ENCODE results near the gene COL4A1. TPM values are rescaled to one million over a fixed set of nuclear protein-coding genes. Genes with fewer than 3 reads are reported as not detected.
A peak's percentile ranks its signal among the peaks of the same experiment; 100 is the strongest.
"Not testable (repeated sequence)": the region's sequence is repeated elsewhere in the genome, so short reads cannot be mapped to it uniquely, and the experiment has no call there.

Gene COL4A1
- total and polyA plus RNA-seq, 2 donors, result 334 to 1,096 TPM

GRCh38 chr13:110121422-110122083, 185.4 kb downstream of the COL4A1 start:
- Histone ChIP-seq H3K36me3 (ENCODE audit: insufficient read depth) (no peaks in the 10 kb centered on the region), H3K4me1 (ENCODE audit: insufficient read depth) (no peaks in the 10 kb centered on the region), H3K27ac (ENCODE audit: low read depth) (no peak overlapping the region), H3K4me3 (ENCODE audit: low read depth, low read length) (no peak overlapping the region)
- 77% methylated on average over 6 of the region's 6 CpGs for WGBS
- no peak for DNase-seq (ENCODE audit: extremely low spot score)

GRCh38 chr13:110119935-110120905, 186.7 kb downstream of the COL4A1 start:
- H3K4me1 ChIP-seq (ENCODE audit: insufficient read depth), result no peaks in the 10 kb centered on the region
- H3K4me3 ChIP-seq (ENCODE audit: low read depth, low read length), result no peak overlapping the region
- 89% methylated on average over 18 of the region's 18 CpGs for WGBS
- H3K36me3 ChIP-seq (ENCODE audit: insufficient read depth), result no peaks in the 10 kb centered on the region
- no peak overlapping the region for H3K27ac ChIP-seq (ENCODE audit: low read depth)
- no peak for DNase-seq (ENCODE audit: extremely low spot score)

- no peak overlapping the region for H3K4me3 ChIP-seq (ENCODE audit: low read depth, low read length)
- no peak overlapping the region for H3K27ac ChIP-seq (ENCODE audit: low read depth)
- no peaks in the 10 kb centered on the region for H3K36me3 ChIP-seq (ENCODE audit: insufficient read depth)
- WGBS, result 82% methylated on average over 11 of the region's 11 CpGs
- H3K4me1 ChIP-seq (ENCODE audit: insufficient read depth), result no peaks in the 10 kb centered on the region
- DNase-seq (ENCODE audit: extremely low spot score), result no peak
Observed at GRCh38 chr13:110118106-110118505, 188.9 kb downstream of the COL4A1 start.

GRCh38 chr13:110116072-110116487, 190.9 kb downstream of the COL4A1 start:
- WGBS, result 29% methylated on average over 23 of the region's 23 CpGs
- H3K27ac ChIP-seq (ENCODE audit: low read depth), result no peak overlapping the region
- H3K36me3 ChIP-seq (ENCODE audit: insufficient read depth), result no peaks in the 10 kb centered on the region
- no peak for DNase-seq (ENCODE audit: extremely low spot score)
- H3K4me3 ChIP-seq (ENCODE audit: low read depth, low read length), result no peak overlapping the region
- H3K4me1 ChIP-seq (ENCODE audit: insufficient read depth), result no peaks in the 10 kb centered on the region

GRCh38 chr13:110115591-110115990, 191.4 kb downstream of the COL4A1 start:
- Histone ChIP-seq H3K27ac (ENCODE audit: low read depth) (no peak overlapping the region), H3K4me3 (ENCODE audit: low read depth, low read length) (no peak overlapping the region), H3K4me1 (ENCODE audit: insufficient read depth) (no peaks in the 10 kb centered on the region), H3K36me3 (ENCODE audit: insufficient read depth) (no peaks in the 10 kb centered on the region)
- DNase-seq (ENCODE audit: extremely low spot score), result no peak
- 88% methylated on average over 5 of the region's 5 CpGs for WGBS

- H3K27ac ChIP-seq (ENCODE audit: low read depth), result no peak overlapping the region
- no peak for DNase-seq (ENCODE audit: extremely low spot score)
- 71% methylated on average over 2 of the region's 2 CpGs for WGBS
- no peak overlapping the region for H3K4me3 ChIP-seq (ENCODE audit: low read depth, low read length)
- H3K36me3 ChIP-seq (ENCODE audit: insufficient read depth), result no peaks in the 10 kb centered on the region
- H3K4me1 ChIP-seq (ENCODE audit: insufficient read depth), result no peaks in the 10 kb centered on the region
Observed at GRCh38 chr13:110114316-110114715, 192.6 kb downstream of the COL4A1 start.

GRCh38 chr13:110113284-110113764, 193.6 kb downstream of the COL4A1 start:
- DNase-seq (ENCODE audit: extremely low spot score), result no peak
- H3K4me1 ChIP-seq (ENCODE audit: insufficient read depth), result no peaks in the 10 kb centered on the region
- H3K36me3 ChIP-seq (ENCODE audit: insufficient read depth), result no peaks in the 10 kb centered on the region
- WGBS, result 89% methylated on average over 2 of the region's 2 CpGs
- no peak overlapping the region for H3K4me3 ChIP-seq (ENCODE audit: low read depth, low read length)
- H3K27ac ChIP-seq (ENCODE audit: low read depth), result no peak overlapping the region

GRCh38 chr13:110112379-110112778, 194.6 kb downstream of the COL4A1 start:
- H3K4me1 ChIP-seq (ENCODE audit: insufficient read depth); H3K36me3 ChIP-seq (ENCODE audit: insufficient read depth); H3K4me3 ChIP-seq (ENCODE audit: low read depth, low read length); DNase-seq (ENCODE audit: extremely low spot score); H3K27ac ChIP-seq (ENCODE audit: low read depth): not testable (repeated sequence)
- 75% methylated on average over 6 of the region's 6 CpGs for WGBS

GRCh38 chr13:110110783-110111182, 196.2 kb downstream of the COL4A1 start:
- WGBS, result 91% methylated on average over 19 of the region's 19 CpGs
- no peak overlapping the region for H3K27ac ChIP-seq (ENCODE audit: low read depth)
- H3K4me3 ChIP-seq (ENCODE audit: low read depth, low read length), result no peak overlapping the region
- H3K4me1 ChIP-seq (ENCODE audit: insufficient read depth), result no peaks in the 10 kb centered on the region
- no peaks in the 10 kb centered on the region for H3K36me3 ChIP-seq (ENCODE audit: insufficient read depth)
- DNase-seq (ENCODE audit: extremely low spot score), result no peak

- no peak overlapping the region for H3K4me3 ChIP-seq (ENCODE audit: low read depth, low read length)
- no peak for DNase-seq (ENCODE audit: extremely low spot score)
- WGBS, result 21% methylated on average over 15 of the region's 15 CpGs
Observed at GRCh38 chr13:110109910-110110309, 197.0 kb downstream of the COL4A1 start.

GRCh38 chr13:110109140-110109783, 197.7 kb downstream of the COL4A1 start:
- no peaks in the 10 kb centered on the region for H3K36me3 ChIP-seq (ENCODE audit: insufficient read depth)
- DNase-seq (ENCODE audit: extremely low spot score), result no peak
- no peaks in the 10 kb centered on the region for H3K4me1 ChIP-seq (ENCODE audit: insufficient read depth)
- H3K27ac ChIP-seq (ENCODE audit: low read depth), result no peak overlapping the region
- WGBS, result 59% methylated on average over 10 of the region's 10 CpGs
- no peak overlapping the region for H3K4me3 ChIP-seq (ENCODE audit: low read depth, low read length)

More at GRCh38 chr13:110109910-110110309, 197.0 kb downstream of the COL4A1 start:
- no peak overlapping the region for H3K27ac ChIP-seq (ENCODE audit: low read depth)
- no peaks in the 10 kb centered on the region for H3K36me3 ChIP-seq (ENCODE audit: insufficient read depth)
- H3K4me1 ChIP-seq (ENCODE audit: insufficient read depth), result no peaks in the 10 kb centered on the region

- H3K4me3 ChIP-seq (ENCODE audit: low read depth, low read length), result no peak overlapping the region
- H3K27ac ChIP-seq (ENCODE audit: low read depth), result no peak overlapping the region
- H3K36me3 ChIP-seq (ENCODE audit: insufficient read depth), result no peaks in the 10 kb centered on the region
- peak; percentile 37 for DNase-seq (ENCODE audit: extremely low spot score)
- WGBS, result 79% methylated on average over 6 of the region's 6 CpGs
- no peaks in the 10 kb centered on the region for H3K4me1 ChIP-seq (ENCODE audit: insufficient read depth)
Observed at GRCh38 chr13:110108348-110109139, 198.4 kb downstream of the COL4A1 start.
